NCI-H2171 (cell line): ENCODE results near the gene FOCAD.

Source experiments
- DNase-seq: peaks from one replicate; lab custom pipeline; 2025; lab: John Stamatoyannopoulos, UW

FOCAD gene

DNA sequence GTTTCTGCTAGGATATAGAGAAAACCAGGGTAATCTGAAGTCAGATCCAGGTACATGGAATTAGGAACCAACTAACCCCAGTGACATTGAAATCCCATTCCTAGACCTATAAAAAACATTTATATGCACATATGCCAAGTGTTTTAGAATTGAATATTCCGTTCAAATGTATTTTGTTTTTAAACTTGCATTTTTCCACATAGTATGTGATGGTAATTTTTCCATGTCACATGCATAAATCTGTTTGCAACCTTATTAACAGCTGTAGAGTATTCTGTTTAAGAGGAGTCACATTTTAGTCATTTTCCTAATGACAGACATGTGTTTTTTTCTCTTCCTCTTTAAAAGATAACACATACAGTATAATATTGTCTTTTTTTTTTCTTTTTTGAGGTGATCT is 50.2 kb downstream of the FOCAD start:
- no peak for DNase-seq

- DNase-seq: no peak
These were observed 56.2 kb downstream of the FOCAD start for GRCh38 chr9:20740304-20740703.

DNA sequence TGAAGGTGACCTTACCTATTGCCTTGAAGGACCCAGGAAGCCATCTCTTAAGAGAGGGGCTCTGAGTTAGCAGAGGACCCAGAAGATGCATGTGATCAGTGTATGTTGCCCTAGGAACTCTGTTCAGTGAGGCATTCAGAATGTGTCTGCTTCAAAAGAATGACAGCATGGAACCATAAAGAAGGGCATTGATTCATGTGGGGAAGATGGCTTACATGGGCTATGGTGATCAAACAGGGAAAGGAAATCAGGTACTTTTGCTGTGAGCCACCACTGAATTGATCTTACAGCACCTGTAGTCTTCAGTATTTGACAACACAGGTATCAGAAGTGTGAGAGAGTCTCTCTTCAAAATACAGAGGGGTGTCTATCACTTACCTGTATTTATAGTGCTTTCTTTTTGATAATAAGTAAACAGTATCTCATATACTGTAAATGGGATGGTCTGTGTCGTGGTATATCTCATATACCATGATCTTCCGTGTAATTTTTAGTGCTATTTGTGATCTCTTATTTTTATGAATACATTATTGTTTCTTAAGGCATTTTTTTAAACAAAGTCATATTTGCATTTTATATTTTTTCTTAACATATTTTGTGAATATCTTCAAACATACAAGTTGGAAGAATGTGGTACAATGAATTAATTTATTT is 57.0 kb downstream of the FOCAD start:
- DNase-seq: no peak

GRCh38 chr9:20742833-20743232 is 58.8 kb downstream of the FOCAD start:
- no peak for DNase-seq

DNA sequence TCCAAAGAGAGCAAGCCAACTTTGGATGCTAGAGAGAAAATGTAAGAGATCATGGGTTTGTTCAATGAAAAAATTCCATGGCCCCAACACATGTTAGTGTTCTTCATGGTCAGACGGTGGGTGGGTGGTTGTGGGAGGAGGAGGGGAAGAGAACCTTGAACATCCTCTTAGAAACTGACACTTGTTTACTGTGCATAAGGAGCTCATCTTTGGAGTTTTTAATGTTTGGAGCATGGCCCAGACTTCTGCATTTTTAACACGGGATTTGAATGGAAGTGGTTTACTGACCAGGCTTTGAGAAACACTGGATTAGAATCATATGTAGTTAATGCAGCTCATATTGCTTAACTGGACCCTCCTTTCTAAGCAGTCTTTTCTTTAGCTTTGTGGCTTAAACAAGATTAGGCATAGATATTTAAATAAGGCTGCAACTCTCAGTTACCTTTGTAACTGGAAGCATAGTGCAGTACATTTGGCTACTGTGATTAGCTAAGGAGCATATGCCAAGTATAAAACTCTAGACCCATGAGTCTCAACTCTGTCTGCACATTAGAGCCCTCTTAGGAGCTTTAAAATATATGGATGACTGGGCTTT is 60.1 kb downstream of the FOCAD start:
- DNase-seq: no peak

- no peak for DNase-seq
These were observed 62.9 kb downstream of the FOCAD start for GRCh38 chr9:20746967-20747366.

GRCh38 chr9:20749496-20750198 is 65.6 kb downstream of the FOCAD start:
- no peak for DNase-seq

- DNase-seq: no peak
These were observed 69.7 kb downstream of the FOCAD start for GRCh38 chr9:20753761-20754160.

GRCh38 chr9:20754556-20754955 is 70.5 kb downstream of the FOCAD start:
- DNase-seq: no peak

- no peak for DNase-seq
These were observed 76.3 kb downstream of the FOCAD start for GRCh38 chr9:20760246-20760891.

DNA sequence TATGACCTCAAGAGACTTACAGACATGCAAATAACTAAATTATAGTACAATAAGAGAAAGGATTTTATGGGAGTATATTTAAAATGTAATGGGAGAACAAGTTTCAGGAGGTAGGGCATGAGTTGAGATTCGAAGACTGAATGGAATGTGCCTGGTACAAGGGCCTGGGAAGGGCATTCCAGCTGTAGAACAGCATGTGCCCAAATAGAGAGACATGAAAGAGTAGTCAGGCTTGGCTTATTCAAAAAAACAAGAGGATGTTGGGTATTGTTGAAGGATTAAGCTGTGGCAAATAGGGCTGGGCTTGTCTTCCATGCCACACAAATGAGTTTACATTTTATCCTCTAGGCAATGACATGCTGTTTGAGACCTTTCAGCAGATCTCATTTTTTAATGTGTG is 86.9 kb downstream of the FOCAD start:
- no peak for DNase-seq

DNA sequence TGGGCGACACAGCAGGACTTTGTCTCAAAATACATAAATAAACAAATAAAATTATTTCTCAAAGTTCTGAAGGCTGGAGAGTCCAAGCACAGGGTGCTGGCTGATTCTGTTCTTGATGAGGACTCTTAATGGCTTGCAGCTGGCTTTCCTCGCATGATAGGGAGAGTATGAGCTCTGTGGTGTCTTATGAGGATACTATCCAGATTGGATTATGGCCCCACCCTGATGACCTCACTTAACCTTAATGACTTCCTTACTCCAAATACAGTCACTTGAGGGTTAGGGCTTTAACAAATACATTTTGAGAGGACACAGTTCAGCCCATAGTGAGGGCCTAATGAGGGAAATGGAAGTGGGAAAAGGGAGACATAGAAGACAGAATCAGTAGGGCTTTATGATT is 87.7 kb downstream of the FOCAD start:
- no peak for DNase-seq

- no peak for DNase-seq
These were observed 91.6 kb downstream of the FOCAD start for GRCh38 chr9:20775683-20776082.

- DNase-seq: no peak
These were observed 97.0 kb downstream of the FOCAD start for GRCh38 chr9:20781092-20781491.

DNA sequence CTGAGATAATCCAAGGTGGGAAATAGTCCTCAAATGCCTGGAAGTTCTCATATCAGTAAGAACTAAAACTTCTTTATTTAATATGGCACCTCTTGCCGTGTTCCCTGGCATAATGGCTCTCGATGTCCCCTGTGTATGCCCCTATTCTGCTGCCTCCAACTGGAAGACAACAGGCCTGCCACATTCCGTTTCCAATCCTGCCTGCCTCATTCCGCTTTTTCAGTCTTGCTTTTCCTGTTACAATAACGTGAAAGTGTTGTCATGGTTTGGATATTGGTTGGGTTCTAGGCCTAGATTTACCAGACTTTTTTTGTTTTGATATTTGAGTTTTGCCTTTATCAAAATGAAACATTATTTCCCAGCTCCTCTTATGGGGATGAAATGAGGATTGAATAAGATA is 98.2 kb downstream of the FOCAD start:
- no peak for DNase-seq

DNA sequence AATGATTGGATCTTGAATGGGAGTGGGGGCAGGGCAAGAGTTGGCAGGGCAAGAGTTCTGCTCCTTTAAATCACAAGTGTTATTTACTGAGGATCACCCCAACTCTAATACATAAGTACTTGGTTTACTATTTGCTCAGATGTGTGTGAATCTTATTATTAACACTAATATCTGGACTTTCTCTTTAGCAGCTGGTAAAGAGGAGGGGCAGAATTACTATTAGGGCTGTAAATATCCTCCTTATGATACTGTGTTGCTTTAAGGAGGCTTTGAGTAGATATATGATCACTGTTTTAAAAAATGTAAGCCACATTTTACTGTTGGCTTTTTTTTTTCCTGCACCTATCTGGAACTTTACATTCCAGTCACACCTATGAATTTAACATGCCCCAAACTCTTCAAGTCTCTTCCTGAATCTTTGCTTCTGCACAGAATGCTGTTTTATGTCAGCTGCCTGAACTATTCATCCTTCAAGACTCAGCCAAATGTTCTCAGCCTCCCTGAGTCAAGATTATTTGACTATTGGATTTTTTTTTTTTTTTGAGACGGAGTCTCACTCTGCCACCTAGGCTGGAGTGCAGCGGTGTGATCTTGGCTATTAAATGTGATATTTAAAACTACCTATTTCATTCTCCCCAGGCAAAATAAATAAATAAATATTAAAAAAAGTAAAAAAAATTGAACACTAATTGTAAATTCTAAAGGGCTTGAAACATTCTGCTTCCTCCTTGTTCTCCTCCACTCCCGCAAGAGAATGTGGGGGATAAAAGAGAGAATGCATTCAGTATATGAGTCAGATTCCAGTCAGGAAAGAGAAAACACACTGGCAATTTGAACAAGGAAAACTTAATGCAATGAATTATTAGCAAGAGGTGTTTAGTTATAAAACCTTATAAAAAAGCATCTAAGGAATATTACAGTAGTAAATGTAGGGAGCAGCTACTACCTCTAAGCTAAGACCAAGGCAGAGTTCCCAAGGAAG is 99.3 kb downstream of the FOCAD start:
- DNase-seq: no peak

GRCh38 chr9:20784196-20784595 is 100.1 kb downstream of the FOCAD start:
- no peak for DNase-seq

- no peak for DNase-seq
These were observed 102.7 kb downstream of the FOCAD start for GRCh38 chr9:20786807-20787206.

DNA sequence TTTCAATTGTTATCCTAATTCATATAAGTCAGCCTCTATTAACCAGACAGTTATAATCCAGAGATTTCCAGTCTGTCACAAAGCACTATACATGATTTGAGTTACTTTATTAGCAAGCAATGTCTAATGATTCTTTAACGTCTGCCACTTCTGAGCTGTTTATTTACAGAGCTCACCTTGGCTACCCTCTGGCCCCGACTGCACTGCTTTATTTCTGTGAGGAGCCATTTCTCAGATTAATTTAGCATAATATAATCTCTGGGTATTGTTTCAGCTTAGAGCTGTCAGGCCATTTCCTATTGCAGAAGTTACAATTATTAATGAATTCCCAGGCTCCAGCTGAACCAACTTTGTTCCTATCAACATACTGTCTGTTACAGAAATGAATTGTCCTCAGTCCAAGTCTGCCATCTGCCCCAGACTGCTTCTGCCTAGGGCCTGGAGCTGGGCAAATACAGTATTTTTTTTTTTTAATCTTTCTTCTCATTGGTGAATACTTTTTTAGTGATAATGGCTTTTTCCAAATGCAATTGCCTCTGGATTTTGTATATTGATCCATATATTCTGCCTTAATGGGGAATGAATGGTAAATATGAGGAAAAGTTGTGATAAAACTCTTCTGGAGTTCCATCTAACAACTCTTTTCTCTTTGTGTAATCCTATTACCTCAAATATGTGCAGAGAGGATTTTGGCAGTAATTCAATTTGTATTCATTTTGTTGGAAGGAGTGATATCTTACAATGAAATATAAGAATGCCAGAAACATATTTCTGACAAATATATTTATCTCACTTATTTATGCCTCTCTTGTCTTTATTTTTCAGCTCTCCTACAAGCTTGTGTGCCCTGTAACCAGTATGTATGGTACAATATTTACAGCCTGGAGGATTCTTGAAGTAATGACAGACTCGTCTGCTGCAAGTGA is 104.7 kb downstream of the FOCAD start:
- no peak for DNase-seq

GRCh38 chr9:20790721-20791120 is 106.7 kb downstream of the FOCAD start:
- no peak for DNase-seq

GRCh38 chr9:20791682-20792081 is 107.6 kb downstream of the FOCAD start:
- DNase-seq: no peak
